Limb (tissue), 2 donors: Measurements from ENCODE around the gene XRCC3.
"Not testable (repeated sequence)": the region's sequence is repeated elsewhere in the genome, so short reads cannot be mapped to it uniquely, and the experiment has no call there.

ENCODE experiments used
- DNase-seq, 2 donors: peaks; one replicate each; pipeline ENCODE4 v3.0.0-alpha.2; 2016; ENCODE audit errors: extremely low spot score in 2 of 2

Gene XRCC3

GRCh38 chr14:103675957-103676356 is 39.3 kb downstream of the XRCC3 start:
- DNase-seq = no peak

GRCh38 chr14:103671911-103672310 is 43.3 kb downstream of the XRCC3 start:
- DNase-seq = no peak

- DNase-seq = no peak
These were observed 45.9 kb downstream of the XRCC3 start for GRCh38 chr14:103669370-103669769.

- DNase-seq = no peak
These were observed 47.1 kb downstream of the XRCC3 start for GRCh38 chr14:103668117-103668516.

- DNase-seq = no peak
These were observed 47.6 kb downstream of the XRCC3 start for GRCh38 chr14:103667671-103668070.

- no peak for DNase-seq
These were observed 51.7 kb downstream of the XRCC3 start for GRCh38 chr14:103663506-103663905.

GRCh38 chr14:103662591-103662990 is 52.7 kb downstream of the XRCC3 start:
- DNase-seq = no peak

GRCh38 chr14:103662029-103662428 is 53.2 kb downstream of the XRCC3 start:
- DNase-seq = no peak

GRCh38 chr14:103659631-103660030 is 55.6 kb downstream of the XRCC3 start:
- DNase-seq = no peak

GRCh38 chr14:103657471-103657870 is 57.8 kb downstream of the XRCC3 start:
- no peak for DNase-seq

- DNase-seq = no peak
These were observed 58.5 kb downstream of the XRCC3 start for GRCh38 chr14:103656756-103657133.

- DNase-seq = no peak
These were observed 59.1 kb downstream of the XRCC3 start for GRCh38 chr14:103656031-103656755.

GRCh38 chr14:103654619-103655018 is 60.6 kb downstream of the XRCC3 start:
- no peak for DNase-seq

GRCh38 chr14:103653805-103654204 is 61.4 kb downstream of the XRCC3 start:
- DNase-seq = no peak

- DNase-seq = not testable (repeated sequence)
These were observed 61.9 kb downstream of the XRCC3 start for GRCh38 chr14:103653336-103653735.

- DNase-seq = no peak
These were observed 62.4 kb downstream of the XRCC3 start for GRCh38 chr14:103652806-103653205.

- no peak for DNase-seq
These were observed 63.7 kb downstream of the XRCC3 start for GRCh38 chr14:103651585-103651984.

GRCh38 chr14:103650213-103650612 is 65.0 kb downstream of the XRCC3 start:
- DNase-seq = no peak

- DNase-seq = no peak
These were observed 66.2 kb downstream of the XRCC3 start for GRCh38 chr14:103649001-103649400.
